SH-SY5Y (cell line): ENCODE data around the gene EPAS1.

Experiments used
- GATA2 ChIP-seq: IDR thresholded peaks from 2 replicates; pipeline ENCODE4 v1.6.1; 2011; ENCODE audit warnings: mild to moderate bottlenecking, low read depth, low read length
- GATA3 ChIP-seq: IDR thresholded peaks from 2 replicates; pipeline ENCODE4 v1.6.1; 2011; ENCODE audit warnings: low read depth, mild to moderate bottlenecking, low read length, moderate library complexity

Gene EPAS1

DNA sequence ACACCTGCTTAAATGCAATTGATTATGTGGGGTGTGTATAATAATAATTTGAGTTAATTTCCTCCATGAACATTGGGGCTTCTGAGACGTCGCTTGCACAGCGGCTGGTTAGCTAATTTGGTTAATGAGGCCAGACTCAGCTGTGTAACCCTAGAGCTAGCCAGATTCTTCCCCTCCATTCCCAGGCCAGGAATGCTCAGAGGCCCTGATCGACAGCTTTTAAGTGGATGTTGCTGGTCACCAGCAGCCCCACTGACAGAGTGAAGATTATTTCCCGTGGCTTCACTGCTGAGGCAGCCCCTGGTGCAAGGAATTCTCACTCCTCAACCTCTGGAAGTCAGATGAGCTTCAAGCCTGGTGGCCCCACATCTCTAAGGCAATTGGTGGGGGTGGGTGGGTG is 12.4 kb upstream of the EPAS1 start:
- TF ChIP-seq GATA2 (no peak), GATA3 (no peak)

- TF ChIP-seq GATA2 (no peak), GATA3 (no peak)
These were observed 10.5 kb upstream of the EPAS1 start for GRCh38 chr2:46286715-46287114.

GRCh38 chr2:46290078-46290477 is 7.1 kb upstream of the EPAS1 start:
- no peak for TF ChIP-seq GATA2
- no peak for TF ChIP-seq GATA3

- TF ChIP-seq GATA2 (no peak), GATA3 (no peak)
These were observed 3.7 kb upstream of the EPAS1 start for GRCh38 chr2:46293466-46293865.

GRCh38 chr2:46294176-46294836 is 2.9 kb upstream of the EPAS1 start:
- no peak for TF ChIP-seq GATA2

DNA sequence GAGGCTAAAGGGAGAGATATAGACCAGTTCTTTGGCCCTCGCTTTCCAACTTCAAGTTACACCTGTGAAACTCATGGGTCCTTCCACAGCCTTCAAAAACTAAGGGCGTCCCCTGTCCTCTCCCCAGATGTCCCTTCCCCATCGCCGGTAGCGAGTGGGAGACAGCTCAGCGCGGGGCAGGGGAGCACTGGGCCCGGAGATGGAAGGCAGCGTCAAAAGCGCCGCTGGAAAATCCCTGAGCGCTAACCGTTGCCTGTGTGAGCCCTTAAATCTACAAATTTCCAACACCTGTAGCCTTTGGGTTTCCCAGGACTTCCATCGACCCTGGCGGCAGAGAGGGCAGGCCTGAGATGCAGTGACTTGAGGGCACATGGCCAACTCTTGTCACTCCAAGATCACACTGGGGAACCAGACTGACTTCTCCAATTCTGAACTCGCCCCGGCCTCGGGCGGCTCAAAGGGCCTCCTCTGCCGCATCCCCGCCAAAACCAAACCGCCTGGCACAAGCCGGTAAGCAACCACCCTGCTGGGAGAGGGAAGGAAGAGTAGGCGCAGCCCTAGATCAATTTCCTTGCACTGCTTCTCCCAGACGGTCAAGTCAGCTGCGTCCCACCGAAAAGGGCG is 879 bp upstream of the EPAS1 start:
- TF ChIP-seq GATA2: no peak
- TF ChIP-seq GATA3: no peak

- TF ChIP-seq GATA3 (no peak), GATA2 (no peak)
These were observed 502 bp downstream of the EPAS1 start for GRCh38 chr2:46297546-46298271.

- TF ChIP-seq GATA3 (no peak), GATA2 (no peak)
These were observed 990 bp downstream of the EPAS1 start for GRCh38 chr2:46298272-46298521.

DNA sequence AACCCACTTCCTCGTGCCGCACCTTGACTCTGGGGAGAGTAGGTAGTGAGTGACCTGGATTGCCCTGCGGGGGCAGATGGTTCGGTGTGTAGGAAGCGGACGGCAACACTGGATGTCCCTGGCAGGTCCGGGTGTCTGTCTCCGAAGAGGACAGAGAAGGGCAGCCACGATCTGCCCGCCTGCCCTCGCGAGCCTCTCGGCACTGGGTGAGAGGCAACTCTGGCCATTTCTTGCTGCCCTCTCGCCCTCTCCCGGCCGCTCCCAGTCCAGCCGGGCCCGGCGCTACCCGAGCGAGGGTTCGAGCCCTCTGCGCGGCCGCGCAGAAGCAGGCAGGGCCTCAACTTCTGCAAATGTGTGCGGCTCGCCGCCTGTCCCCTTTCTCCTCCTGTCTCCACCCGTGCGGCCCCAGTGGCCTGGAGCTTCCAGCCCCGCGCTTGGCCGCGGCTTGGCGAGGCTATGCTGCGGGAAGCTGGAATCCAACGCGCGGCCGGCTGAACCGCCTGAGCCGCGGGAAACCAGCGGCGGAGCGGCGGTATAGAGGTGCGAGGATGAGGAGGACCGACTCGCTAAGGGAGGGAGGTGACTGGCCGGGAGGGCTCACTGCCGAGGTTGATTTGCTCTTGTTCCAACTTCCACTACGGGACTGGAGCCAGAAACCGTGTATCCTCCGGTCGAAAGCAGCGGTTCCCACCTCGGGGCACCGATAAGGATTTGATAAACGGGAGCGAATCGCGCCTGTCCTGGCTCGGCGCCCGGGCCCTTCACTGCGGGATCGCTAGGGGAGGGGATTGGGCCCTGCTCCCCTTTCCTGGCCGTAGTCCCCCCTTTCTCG is 1.5 kb downstream of the EPAS1 start:
- peak; percentile 98 for TF ChIP-seq GATA2
- TF ChIP-seq GATA3: no peak

DNA sequence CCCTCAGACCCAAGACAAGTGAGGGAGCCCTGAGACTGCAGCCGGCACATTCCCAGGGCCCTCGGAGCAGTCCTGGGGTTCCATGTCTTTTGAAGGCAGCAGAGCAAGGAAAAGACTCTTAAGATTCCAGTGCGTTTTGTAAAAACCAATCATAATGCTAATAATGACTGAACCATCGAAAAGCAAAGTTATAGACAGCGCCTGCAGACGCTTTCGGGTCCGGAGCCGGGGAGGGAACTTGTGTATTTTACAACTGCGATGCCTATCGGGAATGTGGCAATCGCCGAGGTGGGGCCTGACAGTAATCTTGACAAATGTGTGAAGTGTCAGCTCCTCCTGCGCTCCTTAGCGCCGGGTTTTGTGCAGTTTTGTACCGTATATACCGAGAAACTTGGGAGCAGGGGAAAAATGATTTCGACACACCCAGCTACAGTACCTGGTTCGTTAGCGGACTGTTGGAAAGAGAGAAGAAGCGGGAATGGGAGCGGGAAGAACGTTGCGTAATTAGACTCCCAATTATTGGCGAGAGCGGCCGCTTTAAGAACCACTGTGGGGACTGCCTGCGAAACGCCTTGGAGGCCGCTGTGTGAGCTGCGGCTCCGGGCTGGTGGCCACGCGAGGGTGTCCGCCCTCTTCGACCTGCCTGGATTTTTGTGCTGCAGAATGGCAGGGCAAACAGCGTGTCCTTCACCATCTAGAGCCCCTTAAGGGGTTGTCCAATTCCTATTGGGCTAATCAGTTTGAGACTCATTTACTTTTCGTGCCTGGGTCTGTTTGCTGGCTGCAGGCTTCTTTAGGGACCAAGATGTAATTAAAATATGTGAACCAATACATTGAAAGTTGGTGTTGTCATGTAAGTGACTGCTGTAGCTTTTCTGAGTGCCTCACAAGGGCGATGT is 2.4 kb downstream of the EPAS1 start:
- TF ChIP-seq GATA2 (no peak; the same call in 1 of the 2 replicates), GATA3 (no peak)

- TF ChIP-seq GATA2: no peak
- no peak for TF ChIP-seq GATA3
These were observed 3.2 kb downstream of the EPAS1 start for GRCh38 chr2:46300406-46300832.

GRCh38 chr2:46302005-46302695 is 4.9 kb downstream of the EPAS1 start:
- TF ChIP-seq GATA3 (no peak), GATA2 (no peak)

- TF ChIP-seq GATA3 (no peak), GATA2 (no peak)
These were observed 6.0 kb downstream of the EPAS1 start for GRCh38 chr2:46303233-46303632.
